HG03103 (cell line): ENCODE data around the gene GPC3.

Experiments used
- ATAC-seq: cut with Tn5 transposase; IDR thresholded peaks from one replicate; pipeline ENCODE4 v1.9.1; 2021; ENCODE audit warnings: low read depth; ENCODE audit not compliant: unreplicated experiment

Gene GPC3

DNA sequence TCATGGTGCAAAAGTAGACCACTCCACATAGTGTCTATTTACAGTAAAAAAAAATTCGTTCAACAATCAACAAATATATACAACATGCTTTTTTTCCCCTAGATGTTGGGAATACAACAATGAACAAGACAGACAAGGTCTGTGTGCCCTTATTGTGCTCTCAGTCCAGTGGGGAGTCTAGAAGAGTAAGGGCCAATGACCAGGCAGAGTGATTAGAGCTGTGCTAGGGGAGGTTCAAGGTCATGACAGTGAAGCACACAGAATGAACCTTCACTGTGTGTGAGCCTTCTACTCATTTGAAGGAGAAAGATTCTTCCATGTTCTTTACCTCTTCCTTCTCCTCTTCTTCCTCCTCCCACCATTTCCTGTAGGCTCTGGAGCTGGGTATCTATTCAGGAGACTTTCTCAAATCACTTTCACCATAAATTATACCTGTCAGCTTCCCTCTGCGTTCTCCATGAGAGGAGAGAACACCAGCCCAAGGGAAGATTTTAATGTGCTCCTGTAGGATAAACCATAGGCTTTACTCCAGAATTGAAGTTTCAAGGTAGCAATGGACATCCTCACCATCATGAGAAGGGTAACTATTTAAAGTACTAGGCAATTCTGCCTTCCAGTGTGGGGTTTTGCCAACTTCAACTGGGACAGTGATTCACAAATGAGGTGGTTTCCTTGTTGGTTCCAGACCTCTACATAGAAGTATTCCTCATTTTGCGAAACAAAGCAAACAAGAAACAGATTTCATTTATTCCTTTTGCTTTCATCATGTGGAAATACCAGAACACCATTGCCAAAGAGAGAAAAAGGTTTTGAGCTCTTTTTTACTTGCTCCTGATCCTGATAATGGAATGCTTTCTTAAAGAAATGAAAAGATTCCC lies 323.2 kb downstream of the GPC3 start:
- no peak for ATAC-seq

DNA sequence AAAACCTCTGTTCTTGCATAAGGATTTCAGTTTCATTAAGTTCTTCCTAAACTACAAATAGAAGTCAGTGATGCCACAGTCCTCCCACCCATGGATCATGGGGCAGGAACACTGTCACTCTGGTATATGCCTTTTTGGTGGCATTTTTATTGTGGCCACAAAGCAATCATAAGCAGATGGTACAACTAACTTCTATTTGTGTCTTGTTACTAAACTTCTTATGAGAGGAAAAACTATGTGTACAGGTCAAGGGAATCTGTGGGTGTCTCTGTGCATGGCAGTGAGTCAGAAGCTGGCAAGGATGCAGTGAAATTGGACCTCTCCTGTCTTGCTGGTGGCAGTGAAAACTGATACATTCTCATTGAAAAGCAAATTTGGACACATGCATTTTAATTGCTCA lies 325.1 kb downstream of the GPC3 start:
- ATAC-seq = no peak

DNA sequence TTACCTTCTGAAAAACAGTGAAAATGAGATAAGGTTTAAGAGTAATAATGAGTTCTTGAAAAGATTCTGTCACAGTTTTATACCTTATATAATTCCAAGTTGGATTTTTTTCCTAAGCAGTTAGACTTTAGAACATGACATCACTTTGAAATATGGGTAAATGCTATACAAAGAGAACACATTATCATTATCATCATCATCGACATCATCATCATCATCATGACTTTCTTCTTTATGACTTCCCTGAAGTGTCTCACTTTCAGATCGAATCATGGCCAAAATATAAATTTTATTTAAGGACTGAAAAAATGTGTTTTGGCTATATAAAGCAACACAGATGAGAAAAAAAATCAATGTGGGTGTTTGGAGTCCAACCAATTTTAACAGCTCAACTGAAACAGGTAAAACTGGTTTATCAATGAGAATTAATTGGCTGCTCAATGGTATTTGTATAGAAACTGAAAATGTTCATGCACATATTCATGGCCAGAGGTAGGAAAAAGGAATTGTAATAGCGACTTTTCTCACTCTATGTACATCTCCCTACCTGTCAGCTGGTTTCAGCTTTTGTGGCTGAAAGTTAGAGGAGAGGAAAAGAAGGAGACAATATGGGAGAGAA lies 327.0 kb downstream of the GPC3 start:
- ATAC-seq = no peak

DNA sequence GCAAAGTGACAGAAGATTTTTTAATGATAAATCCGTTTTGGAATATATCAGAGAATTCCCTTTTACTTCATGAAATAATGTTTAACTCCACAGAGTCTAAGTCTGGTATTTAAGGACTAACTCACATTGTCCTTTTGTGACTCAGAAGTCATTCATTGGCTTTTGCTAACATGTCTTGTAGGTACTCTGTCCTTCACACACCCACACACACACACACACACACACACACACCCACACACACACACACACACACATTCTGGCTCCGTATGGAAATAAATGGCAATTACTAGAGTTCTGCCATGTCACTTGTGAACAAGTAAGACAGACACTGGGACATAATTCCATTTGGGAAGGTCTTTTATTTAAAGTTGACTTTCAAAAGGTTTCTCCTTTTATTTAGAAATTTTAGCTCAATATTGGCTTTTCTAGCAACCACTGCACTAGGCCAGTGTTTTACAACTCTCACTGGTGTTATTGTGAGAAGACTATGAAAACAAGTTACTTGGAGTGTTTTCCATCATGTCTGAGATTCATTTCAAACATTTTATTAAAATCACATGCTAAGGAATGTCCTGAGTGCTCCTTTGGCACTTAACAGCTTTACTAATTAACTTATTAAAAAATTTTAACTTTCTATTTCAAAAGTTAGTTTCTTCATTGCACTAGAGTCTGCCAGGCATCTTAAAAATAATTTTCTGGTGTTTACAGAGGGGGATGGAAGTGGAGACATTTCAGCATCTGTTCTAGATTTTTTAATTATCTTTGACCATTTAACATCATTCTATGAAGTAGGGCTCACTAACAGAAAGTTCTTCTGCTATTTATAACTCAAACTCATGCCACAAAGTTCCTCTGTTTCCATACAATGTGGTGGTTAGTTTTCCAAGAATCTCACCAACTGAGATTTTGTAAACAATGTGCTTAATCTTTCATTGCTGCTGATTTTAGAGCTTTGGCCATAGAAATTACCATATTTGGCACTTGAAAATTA lies 329.8 kb downstream of the GPC3 start:
- ATAC-seq = no peak

DNA sequence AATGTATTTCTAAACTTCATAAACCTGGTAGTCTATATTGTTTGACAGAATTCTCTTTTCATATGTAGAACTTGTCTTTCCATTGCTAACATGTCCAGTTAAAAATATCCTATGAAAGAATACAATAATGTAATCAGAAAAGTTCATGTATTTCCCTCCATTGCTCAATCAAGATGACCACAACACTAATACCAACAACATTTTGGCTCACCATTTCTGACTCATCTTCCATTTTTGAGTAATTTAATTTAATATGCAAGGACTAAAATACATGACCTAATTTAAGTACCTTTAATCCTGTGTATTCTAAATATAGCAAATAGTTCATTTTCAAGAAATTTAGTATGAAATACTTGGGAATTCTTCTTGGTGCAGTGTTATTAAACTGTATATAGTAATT lies 330.6 kb downstream of the GPC3 start:
- no peak for ATAC-seq

DNA sequence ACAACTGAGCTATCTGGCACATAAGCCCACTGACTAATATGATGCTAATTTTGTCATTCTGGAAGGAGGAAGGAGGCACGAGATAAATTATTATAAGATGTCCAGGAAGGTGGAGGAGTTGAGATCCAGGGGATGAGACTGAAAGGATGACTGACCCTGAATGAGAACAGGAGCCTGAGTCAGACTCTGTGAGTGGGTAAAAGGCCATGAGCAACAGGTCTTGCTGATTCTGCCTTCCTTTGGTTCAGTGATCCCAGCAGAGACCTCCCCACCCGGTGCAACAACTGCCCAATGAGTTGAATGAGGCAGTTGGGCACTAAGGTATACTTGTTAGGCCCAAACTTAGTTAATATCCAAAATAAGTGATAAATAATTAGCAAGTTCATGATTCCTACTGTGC lies 332.0 kb downstream of the GPC3 start:
- ATAC-seq = no peak

DNA sequence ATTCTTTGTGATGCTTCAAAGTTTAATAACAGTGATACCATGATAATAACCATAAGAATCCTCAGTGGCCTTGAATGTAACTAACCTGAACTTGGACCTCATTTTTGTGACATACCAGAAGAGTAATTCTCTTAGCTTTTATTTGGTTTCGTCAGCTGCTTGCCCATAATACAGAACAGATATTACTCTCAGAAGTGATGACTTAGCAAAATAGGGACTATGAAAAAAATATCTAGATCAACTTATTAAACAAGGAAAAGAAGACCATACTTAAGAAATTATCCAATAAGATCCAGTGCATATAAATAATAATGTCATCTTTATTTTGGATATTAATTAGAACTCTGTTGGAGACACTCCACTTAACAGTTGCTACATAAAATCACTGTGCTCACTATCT lies 333.2 kb downstream of the GPC3 start:
- no peak for ATAC-seq

DNA sequence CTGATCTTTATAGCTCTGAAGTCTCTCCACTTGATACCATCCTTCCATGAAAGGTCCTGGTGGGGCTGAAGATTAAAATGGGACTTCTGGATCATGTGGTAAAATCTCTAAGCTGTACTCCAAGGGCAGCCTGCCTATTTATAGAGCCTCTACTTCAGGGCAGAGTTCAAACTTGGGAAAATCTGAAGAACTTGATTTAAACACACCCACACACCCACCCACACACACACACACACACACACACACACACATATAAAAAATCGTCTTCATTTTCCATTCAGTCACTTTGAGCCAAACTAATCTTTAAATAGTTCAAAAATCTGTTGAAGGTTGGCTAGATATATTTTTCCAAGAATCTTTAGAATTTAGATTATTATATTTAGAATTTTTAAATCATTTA lies 335.2 kb downstream of the GPC3 start:
- no peak for ATAC-seq

DNA sequence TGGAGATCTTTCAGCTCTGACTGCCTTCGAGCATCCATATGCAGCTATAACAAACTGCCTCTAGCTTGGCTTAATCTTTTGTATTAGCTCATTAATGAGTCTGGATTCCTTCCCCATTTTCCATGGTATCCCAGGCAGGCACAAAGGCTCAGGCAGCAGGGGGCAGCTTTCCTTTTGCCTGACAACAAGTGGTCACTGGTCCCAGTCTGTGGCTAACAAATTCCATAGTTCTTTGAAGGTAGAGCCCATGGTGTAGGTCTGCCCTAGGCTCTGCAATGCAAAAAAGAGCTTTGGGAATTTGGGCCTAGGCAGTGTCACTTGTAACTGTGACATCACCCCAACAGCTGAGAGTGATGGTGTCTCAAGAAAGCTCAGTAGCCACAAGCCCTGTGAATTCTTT lies 335.7 kb downstream of the GPC3 start:
- ATAC-seq = no peak

DNA sequence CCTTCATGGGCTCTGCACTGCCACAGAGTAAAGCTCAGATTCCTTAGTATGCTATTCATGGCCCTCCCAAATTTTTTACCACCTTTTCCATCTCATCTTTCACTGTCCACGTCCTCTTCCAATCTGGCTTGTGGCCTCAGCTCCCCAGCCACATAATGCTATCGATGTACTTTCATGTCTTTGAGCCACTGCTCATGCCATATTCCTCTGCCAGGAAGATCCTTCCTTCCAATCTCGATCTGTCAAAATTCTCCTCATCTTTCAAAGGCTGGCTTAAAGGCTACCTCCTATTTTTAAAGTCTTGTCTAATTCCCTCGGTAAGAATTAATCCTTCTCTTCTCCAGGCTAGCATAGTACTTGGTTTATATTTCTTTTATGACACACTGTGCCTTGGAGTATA lies 336.8 kb downstream of the GPC3 start:
- ATAC-seq = no peak

DNA sequence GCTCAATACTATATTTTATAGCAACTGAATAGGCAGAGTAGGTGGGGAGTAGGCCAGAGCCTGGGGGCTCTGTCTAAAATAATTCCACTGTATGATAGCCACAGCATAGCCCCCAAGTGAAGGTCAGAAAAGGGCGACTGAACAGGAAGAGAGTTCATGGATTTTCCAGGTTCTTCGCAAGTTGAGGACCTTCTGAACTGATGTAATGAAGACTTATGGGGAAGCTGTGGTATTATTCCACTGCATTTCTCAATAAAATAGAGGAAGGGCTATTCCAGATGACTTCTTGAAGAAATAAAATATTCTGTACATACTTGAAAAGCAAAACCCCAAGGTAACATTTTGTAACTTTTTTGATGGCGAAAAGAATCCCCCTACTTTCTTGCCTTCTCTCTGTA lies 338.7 kb downstream of the GPC3 start:
- no peak for ATAC-seq

DNA sequence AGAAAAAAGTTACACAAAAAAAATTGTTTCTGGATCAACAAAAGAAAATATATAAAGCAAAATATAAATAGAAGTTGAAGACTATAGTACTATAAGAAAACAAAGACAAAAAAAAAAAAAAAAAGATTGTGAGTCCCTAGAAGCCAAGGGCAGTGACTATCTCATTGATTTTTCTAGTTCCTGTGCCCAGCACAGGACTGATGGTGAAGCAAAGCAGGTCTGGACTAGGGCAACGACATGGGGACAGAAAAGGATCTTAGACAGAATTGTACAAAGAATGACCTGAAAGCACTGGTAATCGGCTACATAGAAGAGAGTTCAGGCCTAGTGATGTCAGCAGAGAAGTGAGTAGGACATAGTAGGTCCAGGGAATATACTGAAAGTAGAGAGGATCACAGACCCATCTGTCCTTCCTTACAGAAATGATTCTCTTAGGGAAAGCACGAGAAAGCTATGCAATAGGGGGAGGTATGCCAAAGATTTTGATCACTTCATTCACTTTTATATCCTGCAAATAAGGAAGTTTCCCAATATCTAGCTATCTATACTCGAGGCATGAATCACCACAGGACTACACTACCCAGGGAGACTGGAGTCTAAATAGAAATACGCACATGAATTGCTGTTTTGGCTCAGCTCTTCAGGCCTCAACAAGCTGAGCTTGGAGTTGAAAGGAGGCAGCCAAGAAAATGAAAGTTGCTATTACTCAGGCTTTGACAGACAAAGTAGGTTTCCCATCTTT lies 339.2 kb downstream of the GPC3 start:
- no peak for ATAC-seq

DNA sequence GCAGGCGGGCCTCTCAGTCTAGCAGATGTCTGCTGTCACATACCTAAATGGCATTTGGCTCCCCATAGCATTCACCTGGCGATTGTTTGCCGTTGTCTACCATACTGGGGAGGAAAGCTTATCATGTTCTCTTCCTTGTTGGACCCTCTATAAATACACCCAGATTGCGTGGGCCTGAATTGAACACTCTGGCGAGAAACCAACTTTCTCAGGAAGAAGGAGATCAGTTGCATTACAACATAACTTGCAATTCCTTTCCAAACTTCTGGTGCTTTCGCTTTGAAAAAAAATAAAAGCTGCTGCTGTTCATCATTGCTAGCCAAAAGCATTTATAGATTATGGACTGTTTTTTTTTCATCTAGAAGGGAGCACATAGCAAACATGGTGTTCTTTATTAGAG lies 340.1 kb downstream of the GPC3 start:
- ATAC-seq = no peak

DNA sequence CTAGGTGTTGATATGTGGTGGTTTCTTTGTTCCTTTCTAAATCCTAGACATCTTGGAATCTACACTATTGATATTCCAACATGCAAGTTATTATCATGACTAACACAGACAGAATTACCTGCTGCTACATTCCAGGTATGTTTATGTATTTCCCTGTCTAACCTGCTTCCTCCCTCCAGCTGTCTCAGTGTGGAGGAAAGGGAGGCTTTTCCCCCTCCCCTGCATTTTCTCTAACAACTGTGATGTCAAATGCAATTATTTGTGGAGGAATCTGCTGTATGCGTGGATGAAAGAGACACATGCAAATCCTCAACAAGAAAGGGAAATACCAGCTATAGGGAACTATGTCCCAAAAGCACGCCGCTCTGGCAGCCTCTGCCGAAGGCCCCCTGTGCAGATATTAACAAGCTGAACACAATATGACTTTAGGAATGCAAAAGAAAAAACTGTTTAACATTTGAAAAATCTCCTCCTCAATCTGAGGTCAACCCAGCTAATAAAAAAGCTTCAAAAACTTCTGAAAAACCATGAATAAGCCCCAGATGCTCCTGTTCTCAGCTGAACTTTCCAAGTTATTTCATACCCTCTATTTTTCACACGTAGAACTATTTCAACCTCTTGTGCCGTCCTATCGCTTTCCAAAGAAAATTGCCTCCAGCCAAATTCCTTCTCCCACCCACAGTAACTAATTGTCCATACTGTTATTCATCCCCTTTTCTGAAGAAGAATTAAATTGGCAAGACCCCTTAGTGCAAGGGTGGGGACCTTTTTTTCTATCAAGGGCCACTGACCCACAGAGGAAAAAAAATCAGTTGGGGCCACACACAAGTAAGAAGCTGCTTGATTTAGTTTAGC lies 345.0 kb downstream of the GPC3 start:
- no peak for ATAC-seq

DNA sequence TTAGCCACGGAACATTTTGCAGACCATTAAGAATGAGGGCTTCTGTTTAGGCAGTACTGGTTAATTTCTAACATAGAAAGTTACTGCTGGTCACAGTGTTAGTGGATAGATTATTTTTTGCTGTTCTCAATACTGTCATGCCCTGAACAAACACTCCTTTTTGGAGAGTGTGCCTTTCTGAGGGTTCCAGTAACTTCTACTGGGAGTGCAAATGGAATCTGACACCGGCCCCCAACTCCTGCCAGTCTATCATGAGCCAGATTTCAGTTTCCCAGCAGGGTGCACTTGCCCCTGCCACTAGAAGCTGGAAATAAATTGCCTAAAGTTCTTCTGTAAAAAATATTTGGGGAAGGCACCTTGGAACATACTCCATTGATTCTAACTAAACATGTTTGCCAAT lies 345.7 kb downstream of the GPC3 start:
- ATAC-seq = no peak

DNA sequence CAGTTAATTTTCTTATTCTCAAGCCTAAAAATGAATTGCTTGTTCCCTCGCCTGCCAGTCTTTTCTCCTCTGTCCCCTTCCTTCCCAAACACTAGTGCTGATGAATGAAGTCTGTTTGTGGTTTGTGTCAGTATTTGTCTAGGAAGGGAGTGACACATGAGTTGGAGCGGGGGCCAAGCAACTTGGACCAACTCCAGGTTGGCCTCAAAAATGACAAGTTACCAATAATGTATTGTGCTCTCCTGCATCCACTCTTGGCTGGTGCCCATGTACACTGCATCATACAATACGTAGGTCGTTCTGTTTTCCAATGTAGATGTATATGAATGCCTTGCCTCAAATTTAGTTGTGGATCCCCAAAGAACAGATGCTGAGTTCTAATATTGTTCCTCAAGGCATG lies 347.1 kb downstream of the GPC3 start:
- no peak for ATAC-seq

DNA sequence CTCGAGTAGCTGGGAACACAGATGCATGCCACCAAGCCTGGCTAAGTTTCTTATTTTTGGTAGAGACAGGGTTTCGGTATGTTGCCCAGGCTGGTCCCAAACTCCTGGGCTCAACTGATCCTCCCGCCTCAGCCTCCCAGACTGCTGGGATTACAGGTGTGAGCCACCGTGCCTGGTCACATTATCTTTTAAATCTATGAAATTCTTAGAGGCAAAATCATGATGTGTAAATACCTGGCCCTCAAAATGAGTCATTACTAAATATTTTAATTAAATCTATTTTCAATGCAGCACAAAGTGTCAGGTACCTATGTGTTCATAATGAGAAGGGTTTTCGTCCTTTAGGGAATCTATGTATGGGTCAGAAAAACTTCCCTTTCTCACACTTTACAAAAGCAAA lies 347.6 kb downstream of the GPC3 start:
- no peak for ATAC-seq

DNA sequence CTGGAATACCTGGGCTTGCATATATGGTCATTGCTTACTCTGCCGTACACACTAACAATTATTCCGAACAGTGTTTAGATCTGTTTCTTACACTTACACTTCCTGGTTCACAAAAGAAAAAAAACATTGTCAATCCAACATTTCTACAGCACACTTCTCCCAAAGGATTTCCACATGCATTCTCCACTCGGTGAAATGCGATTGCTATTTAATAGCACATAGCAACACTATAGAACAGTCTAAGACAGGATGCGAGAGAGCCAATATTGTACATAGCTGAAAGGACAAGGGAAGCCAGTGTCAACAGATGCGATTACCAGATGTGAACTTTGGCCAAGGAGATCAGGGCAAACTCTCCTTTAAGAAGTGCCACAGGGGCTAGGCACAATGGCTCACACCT lies 349.4 kb downstream of the GPC3 start:
- no peak for ATAC-seq

DNA sequence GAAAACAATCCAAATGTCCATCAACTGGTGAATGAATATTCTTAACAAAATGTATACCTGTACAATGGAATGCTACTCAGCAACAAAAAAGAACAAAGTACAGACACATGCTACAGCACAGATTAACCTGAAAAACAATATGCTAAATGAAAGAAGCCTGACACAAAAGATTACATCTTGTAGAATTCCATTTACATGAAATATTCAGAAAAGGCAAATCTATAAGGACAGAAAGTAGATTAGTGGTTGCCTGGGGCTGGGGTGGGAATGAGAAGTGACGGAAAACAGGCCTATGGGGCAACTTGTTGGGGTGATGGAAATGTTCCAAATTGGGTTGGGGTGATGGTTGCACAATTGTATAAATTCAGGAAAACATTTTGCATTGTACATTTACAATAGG lies 351.0 kb downstream of the GPC3 start:
- ATAC-seq = no peak

DNA sequence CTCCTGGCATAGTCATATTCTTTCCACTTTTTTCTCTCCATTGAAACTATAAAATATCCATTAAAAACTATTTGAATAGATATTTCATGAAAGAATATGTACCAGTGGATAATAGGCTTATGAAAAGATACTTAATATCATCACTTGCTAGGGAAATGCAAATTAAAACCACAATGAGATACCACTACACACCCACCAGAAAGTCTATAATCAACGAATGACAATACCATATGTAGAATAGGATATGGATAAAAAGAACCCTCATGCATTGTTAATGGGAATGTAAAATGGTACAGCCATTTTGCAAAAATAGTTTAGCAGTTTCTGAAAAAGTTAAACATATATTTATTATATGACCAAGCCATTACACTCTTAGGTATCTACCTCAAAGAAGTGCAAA lies 351.4 kb downstream of the GPC3 start:
- no peak for ATAC-seq
